K562 (cell line): ENCODE data around the gene SNAPC2. TPM values are rescaled to one million over a fixed set of nuclear protein-coding genes. Genes with fewer than 3 reads are reported as not detected.

Experiments used
- BRCA1 ChIP-seq, 2 experiments: fragments of 450-650 bp in 1 of 2; sonication (generic) in 1 of 2; formaldehyde crosslinking in 1 of 2; IDR thresholded peaks; 2 replicates each; pipeline versions ENCODE4 v1.5.0 to v1.6.1; 2017 to 2020; ENCODE audit warnings: mild to moderate bottlenecking in 1 of 2, missing genetic modification reagents in 1 of 2
- CTBP1 ChIP-seq: fragments of 450-650 bp; IDR thresholded peaks from 2 replicates; pipeline ENCODE4 v1.6.1; 2016; ENCODE audit warnings: borderline replicate concordance
- MCM2 ChIP-seq: fragments of 450-650 bp; IDR thresholded peaks from 2 replicates; pipeline ENCODE4 v1.6.1; 2017; ENCODE audit warnings: low read depth, mild to moderate bottlenecking
- MEF2D ChIP-seq: conservative IDR thresholded peaks from 2 replicates; pipeline ENCODE4 v1.6.1; 2016; ENCODE audit warnings: low read depth, missing genetic modification characterization, missing compliant biosample characterization
- POLR2H ChIP-seq: IDR thresholded peaks from 2 replicates; pipeline ENCODE4 v1.6.1; 2016; ENCODE audit warnings: missing genetic modification characterization, low read depth, mild to moderate bottlenecking, control low read depth, missing compliant biosample characterization, moderate library complexity
- PREB ChIP-seq: sonication (generic); formaldehyde crosslinking; IDR thresholded peaks from 2 replicates; pipeline ENCODE4 v1.8.1; 2023; ENCODE audit warnings: mild to moderate bottlenecking, missing genetic modification reagents
- PTTG1 ChIP-seq: fragments of 450-650 bp; IDR thresholded peaks from 2 replicates; pipeline ENCODE4 v1.6.1; 2016; ENCODE audit warnings: low read depth, mild to moderate bottlenecking, missing genetic modification characterization, missing compliant biosample characterization
- RBM34 ChIP-seq: fragments of 200-400 bp; formaldehyde crosslinking; IDR thresholded peaks from 2 replicates; pipeline ENCODE4 v1.6.1; 2018; ENCODE audit warnings: low read length, borderline replicate concordance; ENCODE audit not compliant: insufficient read depth
- U2AF2 ChIP-seq: fragments of 200-400 bp; formaldehyde crosslinking; optimal IDR thresholded peaks from 2 replicates; pipeline ENCODE3; 2017; ENCODE audit warnings: low read depth, mild to moderate bottlenecking, low read length
- ZNF445 ChIP-seq: fragments of 250-450 bp; sonication (Bioruptor Pico); IDR thresholded peaks from 2 replicates; pipeline ENCODE4 v1.4.0; 2020; ENCODE audit warnings: low read depth, mild to moderate bottlenecking, moderate library complexity
- ZNF655 ChIP-seq: fragments of 250-450 bp; sonication (Bioruptor Pico); IDR thresholded peaks from 2 replicates; pipeline ENCODE4 v1.5.0; 2021
- polyA plus RNA-seq, 8 experiments: library from polyadenylated mRNA; depleted of rRNA in 4 of 8; stranded (reverse) in 5 of 8; unstranded in 3 of 8; fragments of >200 nt; fragmentation: Nextera tagmentation in 2 of 8; fragmentation: Illumina TruSeq in 1 of 8; extraction: Ambion mirVana in 2 of 8; extraction: Trizol in 1 of 8; gene quantifications; 2 replicates each; pipeline versions ENCODE4 v1.2.1 to v1.2.3, GENCODE V29; 2011 to 2014; ENCODE audit warnings: inconsistent platforms in 1 of 8, missing spikeins in 1 of 8
- total RNA-seq, 7 experiments: library from RNA; depleted of rRNA in 6 of 7; stranded (reverse); fragments of >200 nt in 6 of 7; fragmentation: Illumina TruSeq in 2 of 7; extraction: Trizol in 2 of 7; gene quantifications; 2 replicates each; pipeline versions ENCODE4 v1.2.1 to v1.2.3, GENCODE V29; 2011 to 2021; ENCODE audit warnings: low replicate concordance in 1 of 7
- TF ChIP-seq, protein P1 (sequence below): fragments of 250-450 bp; sonication (Bioruptor Pico); IDR thresholded peaks from 2 replicates; pipeline ENCODE4 v1.5.0; 2021; ENCODE audit warnings: mild to moderate bottlenecking, moderate library complexity
- TF ChIP-seq, protein P2 (sequence below), 2 experiments: IDR thresholded peaks; 2 replicates each; pipeline ENCODE4 v1.6.1; 2012; ENCODE audit warnings: improper control_type of control experiment in 2 of 2, low read depth in 2 of 2, low read length in 2 of 2, borderline replicate concordance in 1 of 2

Gene SNAPC2
- total and polyA plus RNA-seq, 9 of the 15 experiments (the other 6 are each of a cell fraction or from before 2014, with no cell fraction given), result 0.59 to 45.1 (median 15.3) TPM

DNA sequence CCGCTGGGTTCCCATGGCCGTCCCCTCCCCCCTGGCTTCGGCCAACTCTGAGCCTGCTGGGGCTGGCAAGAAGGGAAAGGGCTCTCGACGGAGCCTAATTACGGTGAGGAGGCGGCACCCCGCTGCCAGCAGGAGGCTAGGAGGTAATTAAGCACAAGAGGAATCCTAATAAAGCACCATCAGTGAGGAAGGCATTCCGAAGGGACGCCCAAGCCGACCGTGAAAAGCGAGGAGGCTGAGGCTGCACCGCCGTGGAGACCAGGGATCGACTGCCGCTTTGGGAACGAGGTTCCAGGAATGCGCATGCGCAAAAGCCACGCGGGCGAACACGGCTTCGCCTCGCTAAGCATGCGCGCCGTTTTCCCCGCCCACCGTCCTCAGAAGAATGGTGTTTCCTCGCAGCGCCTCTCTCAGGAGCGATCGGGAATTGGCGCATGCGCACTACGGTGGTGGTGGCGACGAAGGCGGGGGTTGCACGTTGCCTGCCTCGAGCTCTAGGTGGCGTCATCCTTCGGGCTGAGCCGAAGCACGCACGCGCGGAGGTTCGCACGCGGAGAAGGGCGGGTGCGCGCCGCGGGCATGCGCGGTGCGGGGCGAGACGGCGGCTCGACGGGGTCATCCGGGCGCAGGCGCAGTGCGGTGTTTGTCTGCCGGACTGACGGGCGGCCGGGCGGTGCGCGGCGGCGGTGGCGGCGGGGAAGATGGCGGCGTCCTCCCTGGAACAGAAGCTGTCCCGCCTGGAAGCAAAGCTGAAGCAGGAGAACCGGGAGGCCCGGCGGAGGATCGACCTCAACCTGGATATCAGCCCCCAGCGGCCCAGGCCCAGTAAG lies 16.7 kb upstream of the SNAPC2 start, which contains the start of gene MAP2K7 (continued):
- TF ChIP-seq PTTG1 (no peak), POLR2H (tag) (peak; percentile 72; the same call in 1 of the 2 replicates), CTBP1 (peak; percentile 91), ZNF655 (CRISPR knock-in tag) (no peak), MEF2D (no peak; the same call in 1 of the 2 replicates), U2AF2 (no peak), ZNF445 (CRISPR knock-in tag) (no peak), BRCA1 (IDR thresholded peaks at IDR 0.05) (no peak), BRCA1 (CRISPR knock-in tag; IDR thresholded peaks at IDR 0.05) (no peak), RBM34 (no peak), PREB (no peak), MCM2 (no peak)
- TF ChIP-seq, protein P1, sequence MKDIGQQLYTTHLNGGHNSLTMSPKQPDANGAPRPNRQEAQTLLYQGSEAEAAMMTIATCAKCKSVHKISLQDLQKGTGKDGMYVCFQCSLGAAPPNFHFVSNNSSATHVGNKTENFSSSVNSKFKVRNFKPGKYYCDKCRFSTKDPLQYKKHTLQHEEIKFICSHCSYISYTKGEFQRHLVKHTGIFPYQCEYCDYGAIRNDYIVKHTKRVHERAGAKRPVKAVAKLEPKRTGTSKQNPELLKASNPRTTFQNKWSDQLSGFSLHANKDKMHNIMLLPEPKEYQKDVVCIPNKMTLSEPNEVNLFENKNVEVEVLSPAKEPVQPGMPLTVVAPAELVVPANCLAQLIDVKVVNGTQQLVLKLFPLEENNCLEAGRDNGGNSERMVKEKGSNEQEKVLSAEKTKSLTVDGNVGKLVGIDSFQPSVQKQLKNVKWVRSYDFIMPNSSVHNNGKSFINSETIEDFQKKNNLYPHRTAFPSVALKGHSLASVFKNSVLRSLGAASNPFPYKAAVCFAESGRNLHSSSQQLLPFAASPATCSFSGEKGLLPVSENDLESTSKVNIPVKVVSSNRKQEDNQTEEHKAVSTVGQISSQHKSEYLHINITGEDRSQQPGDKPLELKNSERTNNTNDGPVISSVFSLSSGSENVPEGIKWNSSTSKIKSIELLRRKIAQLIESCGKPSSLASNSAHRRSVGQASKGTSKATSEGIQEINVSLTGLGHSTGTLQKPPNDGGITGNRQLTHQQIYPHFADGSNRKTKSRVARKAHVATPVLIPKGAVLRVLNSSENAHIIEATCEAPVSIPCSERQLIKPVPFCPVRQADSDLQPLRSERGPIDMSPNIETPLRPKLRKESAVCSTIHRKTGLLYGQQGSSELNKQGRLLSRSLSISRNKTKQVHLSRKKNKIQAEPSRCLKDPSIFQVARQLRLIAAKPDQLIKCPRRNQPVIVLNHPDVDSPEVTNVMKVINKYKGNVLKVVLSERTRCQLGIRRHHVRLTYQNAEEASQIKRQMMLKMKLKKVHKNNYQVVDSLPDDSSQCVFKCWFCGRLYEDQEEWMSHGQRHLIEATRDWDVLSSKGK (CRISPR knock-in tag), result no peak
- TF ChIP-seq, protein P2, sequence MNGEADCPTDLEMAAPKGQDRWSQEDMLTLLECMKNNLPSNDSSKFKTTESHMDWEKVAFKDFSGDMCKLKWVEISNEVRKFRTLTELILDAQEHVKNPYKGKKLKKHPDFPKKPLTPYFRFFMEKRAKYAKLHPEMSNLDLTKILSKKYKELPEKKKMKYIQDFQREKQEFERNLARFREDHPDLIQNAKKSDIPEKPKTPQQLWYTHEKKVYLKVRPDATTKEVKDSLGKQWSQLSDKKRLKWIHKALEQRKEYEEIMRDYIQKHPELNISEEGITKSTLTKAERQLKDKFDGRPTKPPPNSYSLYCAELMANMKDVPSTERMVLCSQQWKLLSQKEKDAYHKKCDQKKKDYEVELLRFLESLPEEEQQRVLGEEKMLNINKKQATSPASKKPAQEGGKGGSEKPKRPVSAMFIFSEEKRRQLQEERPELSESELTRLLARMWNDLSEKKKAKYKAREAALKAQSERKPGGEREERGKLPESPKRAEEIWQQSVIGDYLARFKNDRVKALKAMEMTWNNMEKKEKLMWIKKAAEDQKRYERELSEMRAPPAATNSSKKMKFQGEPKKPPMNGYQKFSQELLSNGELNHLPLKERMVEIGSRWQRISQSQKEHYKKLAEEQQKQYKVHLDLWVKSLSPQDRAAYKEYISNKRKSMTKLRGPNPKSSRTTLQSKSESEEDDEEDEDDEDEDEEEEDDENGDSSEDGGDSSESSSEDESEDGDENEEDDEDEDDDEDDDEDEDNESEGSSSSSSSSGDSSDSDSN (IDR thresholded peaks at IDR 0.05; ENCODE audit: borderline replicate concordance in 1 of 2, low read depth in 2 of 2, low read length in 2 of 2), result no peak
